Right renal cortex interstitium (tissue), 3 donors: Measurements from ENCODE around the gene SPPL3. TPM values are rescaled to one million over a fixed set of nuclear protein-coding genes. Genes with fewer than 3 reads are reported as not detected.
"Not testable (repeated sequence)": the region's sequence is repeated elsewhere in the genome, so short reads cannot be mapped to it uniquely, and the experiment has no call there.

ENCODE experiments used
- DNase-seq, 3 donors: peaks; one replicate each; pipeline ENCODE4 v3.0.0-alpha.2; 2013; ENCODE audit warnings: low read depth in 3 of 3, low spot score in 2 of 3
- polyA plus RNA-seq, 3 donors: library from polyadenylated mRNA; unstranded; fragments of 120-200 nt; gene quantifications; one replicate each; pipeline ENCODE4 v1.2.1, GENCODE V29; 2013; ENCODE audit not compliant: insufficient read length in 3 of 3

SPPL3 gene
- polyA plus RNA-seq, 3 donors: 85.2 to 87.3 (median 85.6) TPM

GRCh38 chr12:120921637-120922036 is 17.5 kb upstream of the SPPL3 start:
- DNase-seq: no peak

- no peak for DNase-seq
Observed at GRCh38 chr12:120920178-120920577, 16.0 kb upstream of the SPPL3 start.

- no peak for DNase-seq
Observed at GRCh38 chr12:120917748-120918147, 13.6 kb upstream of the SPPL3 start.

GRCh38 chr12:120916561-120916960 is 12.4 kb upstream of the SPPL3 start:
- DNase-seq: no peak

- DNase-seq: no peak
Observed at GRCh38 chr12:120914794-120915193, 10.6 kb upstream of the SPPL3 start.

- no peak for DNase-seq
Observed at GRCh38 chr12:120909633-120910298, 5.6 kb upstream of the SPPL3 start.

GRCh38 chr12:120905856-120906384 is 1.8 kb upstream of the SPPL3 start:
- DNase-seq: no peak

GRCh38 chr12:120903412-120904196 is 554 bp downstream of the SPPL3 start:
- no peak for DNase-seq

- no peak for DNase-seq
Observed at GRCh38 chr12:120902846-120903411, 1.2 kb downstream of the SPPL3 start.

GRCh38 chr12:120901818-120902217 is 2.3 kb downstream of the SPPL3 start:
- DNase-seq: no peak

- DNase-seq: not testable (repeated sequence)
Observed at GRCh38 chr12:120901101-120901500, 3.1 kb downstream of the SPPL3 start.

GRCh38 chr12:120895532-120895931 is 8.6 kb downstream of the SPPL3 start:
- no peak for DNase-seq

GRCh38 chr12:120892265-120892664 is 11.9 kb downstream of the SPPL3 start:
- no peak for DNase-seq

GRCh38 chr12:120890963-120891362 is 13.2 kb downstream of the SPPL3 start:
- DNase-seq: no peak

GRCh38 chr12:120887253-120888043 is 16.7 kb downstream of the SPPL3 start:
- DNase-seq: no peak

GRCh38 chr12:120886199-120887018 is 17.7 kb downstream of the SPPL3 start:
- DNase-seq: no peak

- no peak for DNase-seq
Observed at GRCh38 chr12:120885521-120885920, 18.6 kb downstream of the SPPL3 start.

GRCh38 chr12:120884644-120885043 is 19.5 kb downstream of the SPPL3 start:
- DNase-seq: no peak

- no peak for DNase-seq
Observed at GRCh38 chr12:120882055-120882555, 22.1 kb downstream of the SPPL3 start.
